DMS 273 (cell line): Measurements from ENCODE around the gene ZAR1L.

ENCODE experiments used
- DNase-seq: peaks from one replicate; lab custom pipeline; 2025; ENCODE audit not compliant: unreplicated experiment; lab: John Stamatoyannopoulos, UW

The ZAR1L gene

GRCh38 chr13:32256243-32256642 lies 58.9 kb downstream of the ZAR1L start:
- DNase-seq = no peak

GRCh38 chr13:32255724-32256109 lies 59.4 kb downstream of the ZAR1L start:
- DNase-seq = no peak

DNA sequence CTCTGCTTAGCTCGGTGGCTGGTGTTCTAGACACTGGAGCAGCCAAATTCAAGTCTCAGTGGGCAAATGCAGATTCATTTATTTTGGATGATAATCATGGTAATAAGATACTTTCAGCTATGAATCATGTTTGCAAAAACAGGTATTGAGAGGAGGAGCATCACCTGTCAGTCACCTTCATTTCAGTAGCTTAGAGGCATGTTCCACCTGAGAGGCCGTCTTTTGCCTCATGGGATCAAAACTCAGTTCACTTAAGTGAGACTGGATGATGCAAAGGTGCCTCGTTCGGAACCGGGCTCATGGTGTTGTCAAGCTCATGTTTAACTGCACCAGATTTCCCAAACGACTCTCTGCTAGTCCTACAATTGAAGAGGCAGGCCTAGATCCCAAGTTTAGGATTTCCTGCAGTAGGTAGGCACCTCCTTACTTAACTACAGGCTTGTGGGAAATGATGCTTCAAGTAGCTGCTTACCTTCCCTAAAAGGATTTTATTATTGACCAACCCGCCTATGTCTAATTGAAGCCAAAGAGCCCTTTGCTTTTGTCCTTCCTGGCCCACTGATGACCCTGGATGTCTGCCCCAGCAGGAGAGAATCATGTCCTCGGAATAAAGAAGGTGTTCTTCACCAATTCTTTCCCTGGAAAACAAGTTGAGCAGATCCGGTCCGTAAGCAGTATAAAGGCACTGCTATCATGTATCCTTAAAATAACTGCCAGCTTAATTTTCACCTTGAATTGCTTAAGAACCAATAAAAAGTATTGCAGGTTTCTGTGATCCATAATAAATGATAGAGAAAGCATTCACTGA lies 60.0 kb downstream of the ZAR1L start:
- DNase-seq = no peak

DNA sequence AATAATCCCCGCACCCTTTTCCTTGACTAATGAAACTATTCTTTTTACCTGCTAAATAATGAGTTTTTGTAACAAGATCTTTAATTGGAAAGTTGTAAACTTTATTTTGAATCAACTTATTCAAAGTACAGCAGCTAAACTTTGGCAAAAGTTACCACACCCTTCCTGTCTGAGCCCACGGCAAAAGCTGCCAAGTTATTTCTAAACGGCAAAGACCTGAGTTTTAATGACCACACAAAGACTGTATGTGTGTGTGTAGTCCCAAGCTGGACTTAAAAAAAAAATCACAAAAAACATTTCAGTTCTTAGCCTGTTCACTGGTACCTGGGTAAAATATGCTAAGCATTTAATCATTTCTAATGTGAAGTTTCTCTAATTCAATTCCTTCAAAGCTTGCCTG lies 60.7 kb downstream of the ZAR1L start:
- no peak for DNase-seq

DNA sequence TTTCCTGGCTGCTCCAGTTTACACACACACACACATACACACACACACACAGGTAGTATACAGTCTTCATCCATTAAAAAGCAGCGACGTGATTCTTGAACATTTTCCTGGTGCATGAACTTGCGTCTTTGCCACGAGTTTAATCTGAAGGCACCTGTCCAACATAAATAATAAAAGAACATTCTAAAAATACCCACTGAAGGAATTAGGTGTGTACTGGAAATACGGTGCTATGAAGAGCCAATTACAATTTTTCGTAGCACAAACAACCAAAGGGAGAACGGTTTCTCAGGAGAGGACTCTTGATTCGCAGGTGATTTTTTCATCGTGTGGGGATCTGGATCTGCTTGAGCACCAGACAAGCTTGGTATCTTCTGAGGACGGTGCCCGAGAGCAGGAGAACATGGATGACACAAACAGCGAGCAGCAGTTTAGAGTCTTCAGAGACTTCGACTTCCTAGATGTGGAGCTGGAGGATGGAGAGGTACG lies 61.2 kb downstream of the ZAR1L start:
- no peak for DNase-seq
